ENCODE measurements around the gene RDX. TPM values are rescaled to one million over a fixed set of nuclear protein-coding genes. Genes with fewer than 3 reads are reported as not detected.

RDX gene
- total RNA-seq, 1 experiment from 2014 or later: 86.6 TPM

DNA sequence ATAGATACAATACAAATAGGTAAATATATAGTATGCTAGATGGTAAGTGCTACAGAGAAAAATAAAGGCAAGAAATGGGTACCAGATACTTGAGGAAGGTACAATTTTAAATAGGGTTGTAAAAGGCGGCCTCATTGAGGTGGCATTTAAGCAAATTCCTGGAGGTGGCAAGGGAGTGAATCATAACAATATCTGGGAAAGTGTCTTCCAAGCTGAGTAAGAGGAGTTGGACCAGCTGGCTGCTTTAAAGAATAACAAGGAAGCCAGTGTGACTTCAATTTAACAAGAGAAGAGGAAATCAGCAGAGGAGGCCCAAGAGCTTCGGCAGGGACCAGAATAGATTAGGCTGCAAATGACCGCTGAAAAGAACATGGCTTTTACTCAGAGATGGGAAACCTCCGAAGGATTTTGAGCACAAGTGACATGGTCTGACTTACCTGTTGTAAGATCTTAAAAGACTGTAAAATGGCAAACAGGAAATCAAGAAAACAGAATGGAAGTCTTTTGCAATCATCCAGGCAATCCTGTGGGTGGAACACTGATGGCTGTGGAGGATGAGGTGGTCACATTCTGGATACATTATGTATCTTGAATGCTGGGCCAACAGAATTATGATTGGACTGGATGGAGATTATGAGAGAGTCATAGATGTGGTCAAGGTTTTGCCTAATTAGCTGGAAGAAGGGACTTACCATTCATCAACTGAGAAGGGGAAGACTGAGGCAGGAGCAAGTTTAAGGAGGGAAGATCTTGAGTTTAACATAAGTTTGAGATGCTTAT, 77.2 kb downstream of the RDX start:
- Mint-ChIP-seq H3K27ac (no peak overlapping the region; a peak in 1 of 7 replicates), H3K27me3 (ENCODE audit: low read depth) (no peaks in the 10 kb centered on the region), H3K9me3 (no peaks in the 10 kb centered on the region), H3K4me1 (no peaks in the 10 kb centered on the region), H3K36me3 (ENCODE audit: insufficient read depth in 1 of 3, low read depth in 3 of 3) (peaks cover 0 to 4% (median 0%) of the 10 kb centered on the region in 3 experiments; a peak in 3 of 7 replicates), H3K4me3 (no peak overlapping the region)
- Histone ChIP-seq H3K4ac (ENCODE audit: low read depth, low read length) (no peak overlapping the region), H3K4me1 (ENCODE audit: insufficient read depth, low read length) (no peaks in the 10 kb centered on the region), H3K23ac (ENCODE audit: insufficient read length, low read depth, low read length) (no peak overlapping the region), H3K79me1 (ENCODE audit: insufficient read depth, low read depth, low read length, poor library complexity, severe bottlenecking) (no peaks in the 10 kb centered on the region), H3K56ac (ENCODE audit: insufficient read length, low read depth, low read length) (no peak overlapping the region), H3K9ac (ENCODE audit: extremely low read depth, insufficient read length, low read length) (no peak overlapping the region), H3K27ac (ENCODE audit: insufficient read length, low read depth, low read length) (no peak overlapping the region), H3K14ac (ENCODE audit: insufficient read depth, low read length) (no peak overlapping the region), H3K23me2 (ENCODE audit: insufficient read length, low read depth, low read length, poor library complexity, severe bottlenecking) (no peaks in the 10 kb centered on the region), H2BK5ac (ENCODE audit: insufficient read length, low read length) (no peak overlapping the region), H2BK120ac (ENCODE audit: low read depth, low read length, poor library complexity, severe bottlenecking) (no peak overlapping the region), H3K18ac (ENCODE audit: insufficient read length, low read depth, low read length) (no peak overlapping the region), H3K27me3 (ENCODE audit: insufficient read depth, low read length) (no peaks in the 10 kb centered on the region), H3K4me2 (ENCODE audit: insufficient read depth, insufficient read length, low read length) (no peak overlapping the region), H4K8ac (replicated peaks; ENCODE audit: insufficient read length, low read depth, low read length) (no peak overlapping the region), H2BK12ac (ENCODE audit: insufficient read length, low read depth, low read length) (no peak overlapping the region), H3K79me2 (ENCODE audit: insufficient read depth, low read length) (no peaks in the 10 kb centered on the region), H2AFZ (ENCODE audit: low read length) (no peak overlapping the region), H3T11ph (ENCODE audit: low read length) (no peak overlapping the region), H2AK5ac (ENCODE audit: insufficient read length, low read length) (no peak overlapping the region), H2BK15ac (ENCODE audit: low read depth, low read length) (no peak overlapping the region), H4K5ac (ENCODE audit: insufficient read length, low read depth, low read length) (no peak overlapping the region), H4K20me1 (ENCODE audit: control insufficient read depth, insufficient read depth, insufficient read length) (no peaks in the 10 kb centered on the region), H4K91ac (ENCODE audit: insufficient read length, low read depth, low read length) (no peak overlapping the region), H3K9me3 (ENCODE audit: control insufficient read depth, low read depth, low read length) (no peaks in the 10 kb centered on the region), H2BK20ac (ENCODE audit: low read depth, low read length, poor library complexity, severe bottlenecking) (no peak overlapping the region)
- no peak for DNase-seq
- WGBS (ENCODE audit: extremely low coverage, insufficient read length, low lambda C conversion rate): no CpG with 5 or more reads among the region's 4 CpGs
- TF ChIP-seq, protein P1, sequence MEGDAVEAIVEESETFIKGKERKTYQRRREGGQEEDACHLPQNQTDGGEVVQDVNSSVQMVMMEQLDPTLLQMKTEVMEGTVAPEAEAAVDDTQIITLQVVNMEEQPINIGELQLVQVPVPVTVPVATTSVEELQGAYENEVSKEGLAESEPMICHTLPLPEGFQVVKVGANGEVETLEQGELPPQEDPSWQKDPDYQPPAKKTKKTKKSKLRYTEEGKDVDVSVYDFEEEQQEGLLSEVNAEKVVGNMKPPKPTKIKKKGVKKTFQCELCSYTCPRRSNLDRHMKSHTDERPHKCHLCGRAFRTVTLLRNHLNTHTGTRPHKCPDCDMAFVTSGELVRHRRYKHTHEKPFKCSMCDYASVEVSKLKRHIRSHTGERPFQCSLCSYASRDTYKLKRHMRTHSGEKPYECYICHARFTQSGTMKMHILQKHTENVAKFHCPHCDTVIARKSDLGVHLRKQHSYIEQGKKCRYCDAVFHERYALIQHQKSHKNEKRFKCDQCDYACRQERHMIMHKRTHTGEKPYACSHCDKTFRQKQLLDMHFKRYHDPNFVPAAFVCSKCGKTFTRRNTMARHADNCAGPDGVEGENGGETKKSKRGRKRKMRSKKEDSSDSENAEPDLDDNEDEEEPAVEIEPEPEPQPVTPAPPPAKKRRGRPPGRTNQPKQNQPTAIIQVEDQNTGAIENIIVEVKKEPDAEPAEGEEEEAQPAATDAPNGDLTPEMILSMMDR (conservative IDR thresholded peaks at IDR 0.05): no peak

All from H9 (cell line).